Colonic mucosa (tissue), 4 donors: Measurements from ENCODE around the gene AMOT. TPM values are rescaled to one million over a fixed set of nuclear protein-coding genes. Genes with fewer than 3 reads are reported as not detected.

Experiments
- DNase-seq: peaks from one replicate; pipeline ENCODE4 v3.0.0-alpha.2; 2020
- H3K27ac ChIP-seq: fragments of 200-600 bp; one replicate; pipeline ENCODE4 v1.8.0; 2021
- H3K27me3 ChIP-seq: fragments of 200-600 bp; one replicate; pipeline ENCODE4 v1.8.0; 2021
- H3K36me3 ChIP-seq: fragments of 200-600 bp; one replicate; pipeline ENCODE4 v1.8.0; 2021
- H3K4me1 ChIP-seq: fragments of 200-600 bp; one replicate; pipeline ENCODE4 v1.8.0; 2021; ENCODE audit warnings: mild to moderate bottlenecking
- H3K4me3 ChIP-seq: fragments of 200-600 bp; one replicate; pipeline ENCODE4 v1.8.0; 2021
- H3K9ac ChIP-seq, 2 donors: one replicate each; pipeline ENCODE4 v1.7.0; 2013; ENCODE audit warnings: control low read depth in 2 of 2, low read depth in 2 of 2, low read length in 2 of 2
- H3K9me3 ChIP-seq: fragments of 200-600 bp; one replicate; pipeline ENCODE4 v1.8.0; 2021
- CTCF ChIP-seq: fragments of 200-600 bp; IDR thresholded peaks from one replicate; pipeline ENCODE4 v1.8.0; 2022; ENCODE audit warnings: antibody characterized with exemption, mild to moderate bottlenecking
- intact Hi-C: fragments of 100-400 bp; cut with DNase I; formaldehyde crosslinking; loops from one replicate; pipeline ENCODE4 v1.14.1; 2022
- total RNA-seq, 2 donors: library from RNA; stranded (reverse); fragmentation: NEBNext Ultra II Directional in 1 of 2; extraction: Animal tissue kit (Norgen Biotek cat#: 25700) in 1 of 2; gene quantifications; one replicate each; pipeline ENCODE4 v1.2.1, GENCODE V29; 2021
- donor health status: healthy.
- donor health status: DM: no; HTN: no; CAD: no.
- donor health status: DM: no; HTN: no; CAD: no.

The AMOT gene
- total RNA-seq, 2 donors from 2014 or later = 23.3 to 24.2 TPM

DNA sequence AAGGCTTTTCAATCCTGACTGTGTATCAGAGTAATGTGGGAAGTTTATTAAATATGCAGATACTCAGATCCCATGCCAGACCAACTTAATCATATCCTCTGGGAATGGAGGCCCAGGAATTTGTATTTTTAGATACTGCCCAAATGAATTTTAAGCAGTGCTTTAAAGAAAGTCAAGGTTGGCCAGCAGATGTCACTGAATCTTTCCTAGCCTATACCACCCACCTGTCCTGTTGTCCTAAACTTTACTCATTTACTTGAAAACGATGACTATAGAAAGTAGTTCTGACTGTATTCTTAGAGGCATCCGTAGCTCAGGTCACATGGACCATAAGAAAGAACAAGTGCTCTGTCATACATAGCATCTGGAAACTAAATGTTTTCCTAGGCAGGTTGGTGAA is 79.9 kb downstream of the AMOT start:
- Histone ChIP-seq H3K4me1 (no peaks in the 10 kb centered on the region), H3K9ac (no peak overlapping the region), H3K9me3 (no peaks in the 10 kb centered on the region), H3K27ac (no peak overlapping the region), H3K36me3 (no peaks in the 10 kb centered on the region), H3K4me3 (no peak overlapping the region), H3K27me3 (no peaks in the 10 kb centered on the region)
- no peak for TF ChIP-seq CTCF
- DNase-seq = no peak
- intact Hi-C loops = no loop called here

GRCh38 chrX:112759966-112760365 is 80.7 kb downstream of the AMOT start:
- intact Hi-C loops = no loop called here
- no peaks in the 10 kb centered on the region for H3K4me1 ChIP-seq
- H3K27ac ChIP-seq = no peak overlapping the region
- DNase-seq = no peak
- no peak for TF ChIP-seq CTCF
- no peaks in the 10 kb centered on the region for H3K27me3 ChIP-seq
- no peak overlapping the region for H3K4me3 ChIP-seq
- no peaks in the 10 kb centered on the region for H3K36me3 ChIP-seq
- no peak overlapping the region for H3K9ac ChIP-seq
- H3K9me3 ChIP-seq = no peaks in the 10 kb centered on the region

GRCh38 chrX:112759512-112759911 is 81.1 kb downstream of the AMOT start:
- no peaks in the 10 kb centered on the region for H3K4me1 ChIP-seq
- no peaks in the 10 kb centered on the region for H3K9me3 ChIP-seq
- no peak overlapping the region for H3K4me3 ChIP-seq
- no peak for TF ChIP-seq CTCF
- H3K27ac ChIP-seq = no peak overlapping the region
- no peak for DNase-seq
- H3K9ac ChIP-seq = no peak overlapping the region
- intact Hi-C loops = no loop called here
- no peaks in the 10 kb centered on the region for H3K27me3 ChIP-seq
- H3K36me3 ChIP-seq = no peaks in the 10 kb centered on the region

DNA sequence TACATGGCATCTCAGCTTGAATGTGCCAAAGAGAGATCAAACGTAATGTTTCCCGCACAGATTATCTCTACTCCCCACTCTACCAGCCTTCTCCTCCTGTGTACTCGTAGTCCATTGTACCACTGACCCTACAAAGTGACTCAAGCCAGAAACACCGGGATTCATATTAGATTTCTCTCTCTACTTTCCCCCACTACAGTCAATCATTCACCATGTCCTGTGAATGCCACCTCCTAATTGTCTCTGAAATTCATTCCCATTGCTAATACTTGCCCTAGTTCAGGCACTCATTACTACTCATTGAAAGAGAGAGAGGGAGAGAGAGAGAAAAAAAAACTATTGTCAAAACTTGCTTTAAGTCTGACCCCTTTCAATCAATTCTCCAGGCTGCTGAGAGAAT is 82.7 kb downstream of the AMOT start:
- H3K9me3 ChIP-seq = no peaks in the 10 kb centered on the region
- no peaks in the 10 kb centered on the region for H3K4me1 ChIP-seq
- no peak overlapping the region for H3K27ac ChIP-seq
- H3K9ac ChIP-seq = no peak overlapping the region
- DNase-seq = no peak
- no peaks in the 10 kb centered on the region for H3K27me3 ChIP-seq
- H3K36me3 ChIP-seq = no peaks in the 10 kb centered on the region
- intact Hi-C loops = no loop called here
- H3K4me3 ChIP-seq = no peak overlapping the region
- TF ChIP-seq CTCF = no peak

GRCh38 chrX:112753116-112753515 is 87.5 kb downstream of the AMOT start:
- H3K27ac ChIP-seq = no peak overlapping the region
- intact Hi-C loops = no loop called here

More at GRCh38 chrX:112753116-112753515, 87.5 kb downstream of the AMOT start:
- TF ChIP-seq CTCF = no peak
- no peaks in the 10 kb centered on the region for H3K4me1 ChIP-seq
- DNase-seq = no peak
- H3K4me3 ChIP-seq = no peak overlapping the region
- no peaks in the 10 kb centered on the region for H3K27me3 ChIP-seq
- H3K9ac ChIP-seq = no peak overlapping the region
- no peaks in the 10 kb centered on the region for H3K36me3 ChIP-seq
- no peaks in the 10 kb centered on the region for H3K9me3 ChIP-seq
